GM18520 (cell line): ENCODE measurements around the gene MAST4.

Source experiments
- ATAC-seq: cut with Tn5 transposase; IDR thresholded peaks from one replicate; pipeline ENCODE4 v1.9.1; 2021; ENCODE audit not compliant: unreplicated experiment

Gene MAST4

GRCh38 chr5:67215519-67216471 is 619.6 kb downstream of the MAST4 start:
- ATAC-seq: peak; percentile 99

GRCh38 chr5:67216564-67216963 is 620.4 kb downstream of the MAST4 start:
- ATAC-seq: no peak
